MG63 (cell line): ENCODE results near the gene IGFL3. TPM values are rescaled to one million over a fixed set of nuclear protein-coding genes. Genes with fewer than 3 reads are reported as not detected.

ENCODE experiments used
- total RNA-seq: library from RNA; depleted of rRNA; stranded (reverse); fragments of >200 nt; shearing (Covaris generic); gene quantifications from 2 replicates; pipeline ENCODE4 v1.2.3, GENCODE V29; 2014; ENCODE audit warnings: low replicate concordance; rRNA removed

The IGFL3 gene
- total RNA-seq, 1 experiment from 2014 or later, result not detected

Other genes starting within 250 kb of the IGFL3 start
- 48.6 and 73.7 TPM in 2 replicates for gene IRF2BP1, start 238.5 kb downstream of the IGFL3 start, total RNA-seq
- gene MYPOP, start 222.1 kb downstream of the IGFL3 start, total RNA-seq, result 0.20 and 0.79 TPM in 2 replicates
- not detected in 2 replicates for gene NANOS2, start 209.9 kb downstream of the IGFL3 start, total RNA-seq
- gene NOVA2, start 150.8 kb downstream of the IGFL3 start, total RNA-seq, result not detected in 2 replicates
- 10.5 and 25.5 TPM in 2 replicates for gene CCDC61, start 129.2 kb downstream of the IGFL3 start, total RNA-seq
- gene PGLYRP1, start 101.6 kb downstream of the IGFL3 start, total RNA-seq, result not detected in 2 replicates
- not detected in 2 replicates for gene IGFL4, start 83.7 kb downstream of the IGFL3 start, total RNA-seq
- not detected in 2 replicates for gene IGFL2, start 23.6 kb upstream of the IGFL3 start, total RNA-seq
- gene IGFL1, start 105.1 kb upstream of the IGFL3 start, total RNA-seq, result not detected in 2 replicates
- gene HIF3A, start 172.4 kb upstream of the IGFL3 start, total RNA-seq, result not detected in 2 replicates
- gene PPP5C, start 222.4 kb upstream of the IGFL3 start, total RNA-seq, result 90.7 and 102 TPM in 2 replicates